ENCODE results near the gene TAF5L.

The TAF5L gene

DNA sequence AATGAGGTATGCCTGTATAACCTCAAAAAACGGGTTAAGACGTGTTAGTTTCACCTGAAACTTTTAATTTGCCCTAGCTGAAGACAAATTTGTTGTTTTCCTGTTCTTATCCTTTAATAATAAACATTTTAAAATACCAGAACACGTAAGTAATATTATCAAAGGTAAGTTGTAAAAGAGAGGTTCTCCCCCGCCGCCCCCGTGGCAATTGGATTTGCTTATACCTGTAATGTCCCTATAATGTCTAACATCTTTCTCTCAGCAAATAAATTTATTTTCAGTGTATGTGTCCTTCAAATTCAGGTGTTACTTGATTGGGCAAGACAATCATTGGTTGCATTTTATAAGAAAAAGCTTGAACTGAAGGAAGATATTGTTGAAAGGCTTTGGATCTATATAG lies 6.0 kb upstream of the TAF5L start:
- Histone ChIP-seq H2AFZ (ENCODE audit: low read length) (no peak overlapping the region), H3K9me2 (replicated peaks; ENCODE audit: low read depth, low read length) (no peaks in the 10 kb centered on the region), H3K9me3 (ENCODE audit: insufficient read depth, low read depth, low read length) (no peaks in the 10 kb centered on the region), H3K9ac (ENCODE audit: low read depth, low read length, poor library complexity, severe bottlenecking) (no peak overlapping the region), H4K20me1 (ENCODE audit: insufficient read depth, low read length, poor library complexity, severe bottlenecking) (peaks cover 26% of the 10 kb centered on the region), H3K4me3 (ENCODE audit: low read length, poor library complexity, severe bottlenecking) (no peak overlapping the region), H3K79me2 (ENCODE audit: insufficient read depth, low read length) (peaks cover 57% of the 10 kb centered on the region), H3K4me1 (ENCODE audit: insufficient read depth, low read length, poor library complexity, severe bottlenecking) (peaks cover 23% of the 10 kb centered on the region), H3F3A (ENCODE audit: low read depth) (no peaks in the 10 kb centered on the region), H3K27me3 (ENCODE audit: insufficient read depth, low read length, poor library complexity, severe bottlenecking) (no peaks in the 10 kb centered on the region), H3K36me3 (ENCODE audit: insufficient read depth, low read length) (peaks cover 31% of the 10 kb centered on the region; the same call in 1 of the 2 replicates), H3K4me2 (ENCODE audit: low read depth, low read length, poor library complexity, severe bottlenecking) (no peak overlapping the region)
- TF ChIP-seq, protein P1, sequence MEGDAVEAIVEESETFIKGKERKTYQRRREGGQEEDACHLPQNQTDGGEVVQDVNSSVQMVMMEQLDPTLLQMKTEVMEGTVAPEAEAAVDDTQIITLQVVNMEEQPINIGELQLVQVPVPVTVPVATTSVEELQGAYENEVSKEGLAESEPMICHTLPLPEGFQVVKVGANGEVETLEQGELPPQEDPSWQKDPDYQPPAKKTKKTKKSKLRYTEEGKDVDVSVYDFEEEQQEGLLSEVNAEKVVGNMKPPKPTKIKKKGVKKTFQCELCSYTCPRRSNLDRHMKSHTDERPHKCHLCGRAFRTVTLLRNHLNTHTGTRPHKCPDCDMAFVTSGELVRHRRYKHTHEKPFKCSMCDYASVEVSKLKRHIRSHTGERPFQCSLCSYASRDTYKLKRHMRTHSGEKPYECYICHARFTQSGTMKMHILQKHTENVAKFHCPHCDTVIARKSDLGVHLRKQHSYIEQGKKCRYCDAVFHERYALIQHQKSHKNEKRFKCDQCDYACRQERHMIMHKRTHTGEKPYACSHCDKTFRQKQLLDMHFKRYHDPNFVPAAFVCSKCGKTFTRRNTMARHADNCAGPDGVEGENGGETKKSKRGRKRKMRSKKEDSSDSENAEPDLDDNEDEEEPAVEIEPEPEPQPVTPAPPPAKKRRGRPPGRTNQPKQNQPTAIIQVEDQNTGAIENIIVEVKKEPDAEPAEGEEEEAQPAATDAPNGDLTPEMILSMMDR (conservative IDR thresholded peaks at IDR 0.05; ENCODE audit: low read length), result no peak
- no peak for TF ChIP-seq EZH2phosphoT487 (IDR thresholded peaks at IDR 0.05; ENCODE audit: borderline replicate concordance)

DNA sequence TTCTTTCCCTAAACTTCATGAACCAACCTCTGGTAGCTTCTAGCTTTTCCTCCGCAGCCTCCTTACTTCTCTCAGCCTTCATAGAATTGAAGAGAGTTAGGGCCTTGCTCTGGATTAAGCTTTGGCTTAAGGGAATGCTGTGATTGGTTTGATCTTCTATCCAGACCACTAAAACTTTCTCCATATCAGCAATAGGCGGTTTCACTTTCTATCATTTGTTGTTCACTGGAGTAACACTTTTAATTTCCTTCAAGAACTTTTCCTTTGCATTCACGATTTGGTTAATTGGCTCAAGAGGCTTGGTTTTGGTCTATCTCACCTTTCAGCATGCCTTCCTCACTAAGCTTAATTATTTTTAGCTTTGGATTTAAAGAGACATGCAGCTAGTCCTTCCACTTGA lies 5.2 kb upstream of the TAF5L start:
- Histone ChIP-seq H3K9me2 (replicated peaks; ENCODE audit: low read depth, low read length) (no peaks in the 10 kb centered on the region), H4K20me1 (ENCODE audit: insufficient read depth, low read length, poor library complexity, severe bottlenecking) (peaks cover 34% of the 10 kb centered on the region), H3K4me1 (ENCODE audit: insufficient read depth, low read length, poor library complexity, severe bottlenecking) (peaks cover 23% of the 10 kb centered on the region)

GRCh38 chr1:229629261-229629660 lies 3.3 kb upstream of the TAF5L start:
- H2AFZ ChIP-seq (ENCODE audit: low read length), result no peak overlapping the region
- no peaks in the 10 kb centered on the region for H3K27me3 ChIP-seq (ENCODE audit: insufficient read depth, low read length, poor library complexity, severe bottlenecking)
- peaks cover 46% of the 10 kb centered on the region for H4K20me1 ChIP-seq (ENCODE audit: insufficient read depth, low read length, poor library complexity, severe bottlenecking)
- peaks cover 24% of the 10 kb centered on the region for H3K4me1 ChIP-seq (ENCODE audit: insufficient read depth, low read length, poor library complexity, severe bottlenecking)
- H3K9me3 ChIP-seq (ENCODE audit: insufficient read depth, low read depth, low read length), result no peaks in the 10 kb centered on the region
- H3K79me2 ChIP-seq (ENCODE audit: insufficient read depth, low read length), result peaks cover 78% of the 10 kb centered on the region
- H3K4me2 ChIP-seq (ENCODE audit: low read depth, low read length, poor library complexity, severe bottlenecking), result peak overlapping the region; percentile 49
- TF ChIP-seq, protein P1 (conservative IDR thresholded peaks at IDR 0.05; ENCODE audit: low read length), result no peak
- TF ChIP-seq EZH2phosphoT487 (IDR thresholded peaks at IDR 0.05; ENCODE audit: borderline replicate concordance), result no peak
- H3K9ac ChIP-seq (ENCODE audit: low read depth, low read length, poor library complexity, severe bottlenecking), result no peak overlapping the region
- peak overlapping the region; percentile 37 for H3K4me3 ChIP-seq (ENCODE audit: low read length, poor library complexity, severe bottlenecking)
- H3F3A ChIP-seq (ENCODE audit: low read depth), result no peaks in the 10 kb centered on the region
- no peaks in the 10 kb centered on the region for H3K9me2 ChIP-seq (replicated peaks; ENCODE audit: low read depth, low read length)
- H3K36me3 ChIP-seq (ENCODE audit: insufficient read depth, low read length), result peaks cover 4% of the 10 kb centered on the region; the same call in 1 of the 2 replicates

More for the DNA sequence above, 5.2 kb upstream of the TAF5L start:
- H3F3A ChIP-seq (ENCODE audit: low read depth), result no peaks in the 10 kb centered on the region
- H2AFZ ChIP-seq (ENCODE audit: low read length), result no peak overlapping the region
- no peaks in the 10 kb centered on the region for H3K27me3 ChIP-seq (ENCODE audit: insufficient read depth, low read length, poor library complexity, severe bottlenecking)
- peak overlapping the region; percentile 60 for H3K4me2 ChIP-seq (ENCODE audit: low read depth, low read length, poor library complexity, severe bottlenecking)
- H3K9ac ChIP-seq (ENCODE audit: low read depth, low read length, poor library complexity, severe bottlenecking), result no peak overlapping the region
- peak overlapping the region; percentile 30 for H3K4me3 ChIP-seq (ENCODE audit: low read length, poor library complexity, severe bottlenecking)
- no peaks in the 10 kb centered on the region for H3K9me3 ChIP-seq (ENCODE audit: insufficient read depth, low read depth, low read length)
- peaks cover 65% of the 10 kb centered on the region for H3K79me2 ChIP-seq (ENCODE audit: insufficient read depth, low read length)
- TF ChIP-seq, protein P1 (conservative IDR thresholded peaks at IDR 0.05; ENCODE audit: low read length), result no peak
- TF ChIP-seq EZH2phosphoT487 (IDR thresholded peaks at IDR 0.05; ENCODE audit: borderline replicate concordance), result no peak
- peaks cover 23% of the 10 kb centered on the region; the same call in 1 of the 2 replicates for H3K36me3 ChIP-seq (ENCODE audit: insufficient read depth, low read length)

Data from Loucy (cell line).